Osteocyte (in vitro differentiated cells): ENCODE data around the gene CCR6. TPM values are rescaled to one million over a fixed set of nuclear protein-coding genes. Genes with fewer than 3 reads are reported as not detected.

Experiments
- DNase-seq: peaks from one replicate; pipeline ENCODE4 v3.0.0; 2021; ENCODE audit warnings: mixed read lengths; ENCODE audit not compliant: unreplicated experiment; ENCODE audit errors: extremely low spot score
- H3K27ac Mint-ChIP-seq: one replicate; pipeline ENCODE4 v1.8.0; 2021; ENCODE audit warnings: mild to moderate bottlenecking, mixed read lengths; ENCODE audit not compliant: unreplicated experiment
- H3K27me3 Mint-ChIP-seq: one replicate; pipeline ENCODE4 v1.8.0; 2021; ENCODE audit warnings: mixed read lengths; ENCODE audit not compliant: unreplicated experiment
- H3K36me3 Mint-ChIP-seq: one replicate; pipeline ENCODE4 v1.8.0; 2021; ENCODE audit warnings: mixed read lengths; ENCODE audit not compliant: unreplicated experiment
- H3K4me1 Mint-ChIP-seq: one replicate; pipeline ENCODE4 v1.8.0; 2021; ENCODE audit warnings: mixed read lengths; ENCODE audit not compliant: unreplicated experiment
- H3K4me3 Mint-ChIP-seq: one replicate; pipeline ENCODE4 v1.8.0; 2021; ENCODE audit warnings: mild to moderate bottlenecking, moderate library complexity, mixed read lengths; ENCODE audit not compliant: unreplicated experiment
- H3K9me3 Mint-ChIP-seq: one replicate; pipeline ENCODE4 v1.8.0; 2021; ENCODE audit warnings: mixed read lengths; ENCODE audit not compliant: unreplicated experiment
- CTCF ChIP-seq: fragments of 200-600 bp; sonication (generic); IDR thresholded peaks from 2 replicates; pipeline ENCODE4 v1.5.0; 2021; ENCODE audit warnings: antibody characterized with exemption, mild to moderate bottlenecking, moderate library complexity
- total RNA-seq: library from RNA; stranded (reverse); gene quantifications from 2 replicates; pipeline ENCODE4 v1.2.1, GENCODE V29; 2021

The CCR6 gene
- total RNA-seq, 1 donor from 2014 or later, result not detected

GRCh38 chr6:167105060-167105459 is 17.8 kb upstream of the CCR6 start:
- no peak for DNase-seq
- H3K9me3 Mint-ChIP-seq, result no peaks in the 10 kb centered on the region
- no peaks in the 10 kb centered on the region for H3K27me3 Mint-ChIP-seq
- TF ChIP-seq CTCF, result no peak
- no peak overlapping the region for H3K27ac Mint-ChIP-seq
- no peaks in the 10 kb centered on the region for H3K4me1 Mint-ChIP-seq
- H3K36me3 Mint-ChIP-seq, result no peaks in the 10 kb centered on the region
- no peak overlapping the region for H3K4me3 Mint-ChIP-seq

- no peak overlapping the region for H3K27ac Mint-ChIP-seq
- no peak overlapping the region for H3K4me3 Mint-ChIP-seq
- peaks cover 1% of the 10 kb centered on the region for H3K27me3 Mint-ChIP-seq
- TF ChIP-seq CTCF, result no peak
- H3K4me1 Mint-ChIP-seq, result no peaks in the 10 kb centered on the region
- DNase-seq, result no peak
- H3K9me3 Mint-ChIP-seq, result no peaks in the 10 kb centered on the region
- H3K36me3 Mint-ChIP-seq, result no peaks in the 10 kb centered on the region
Measured at GRCh38 chr6:167106406-167106805, 16.5 kb upstream of the CCR6 start.

GRCh38 chr6:167107787-167108186 is 15.1 kb upstream of the CCR6 start:
- Mint-ChIP-seq H3K9me3 (no peaks in the 10 kb centered on the region), H3K36me3 (no peaks in the 10 kb centered on the region), H3K4me1 (no peaks in the 10 kb centered on the region), H3K27me3 (peaks cover 13% of the 10 kb centered on the region), H3K4me3 (no peak overlapping the region), H3K27ac (no peak overlapping the region)
- no peak for DNase-seq
- no peak for TF ChIP-seq CTCF

- Mint-ChIP-seq H3K9me3 (no peaks in the 10 kb centered on the region), H3K36me3 (no peaks in the 10 kb centered on the region)
Measured at GRCh38 chr6:167108278-167108677, 14.6 kb upstream of the CCR6 start.

GRCh38 chr6:167109651-167110050 is 13.2 kb upstream of the CCR6 start:
- Mint-ChIP-seq H3K27ac (no peak overlapping the region), H3K36me3 (no peaks in the 10 kb centered on the region), H3K9me3 (no peaks in the 10 kb centered on the region), H3K4me3 (no peak overlapping the region), H3K27me3 (peaks cover 15% of the 10 kb centered on the region), H3K4me1 (no peaks in the 10 kb centered on the region)
- no peak for TF ChIP-seq CTCF
- DNase-seq, result no peak

More at GRCh38 chr6:167108278-167108677, 14.6 kb upstream of the CCR6 start:
- DNase-seq, result no peak
- H3K4me3 Mint-ChIP-seq, result no peak overlapping the region
- no peak for TF ChIP-seq CTCF
- H3K27ac Mint-ChIP-seq, result no peak overlapping the region
- H3K27me3 Mint-ChIP-seq, result peaks cover 13% of the 10 kb centered on the region
- no peaks in the 10 kb centered on the region for H3K4me1 Mint-ChIP-seq
